Gastroesophageal sphincter (tissue), 4 donors: Measurements from ENCODE around the gene PIK3IP1. TPM values are rescaled to one million over a fixed set of nuclear protein-coding genes. Genes with fewer than 3 reads are reported as not detected.
A peak's percentile ranks its signal among the peaks of the same experiment; 100 is the strongest.

Experiments used
- ATAC-seq: fragments of 150-250 bp; one replicate; pipeline ENCODE4 v1.9.1; 2016; ENCODE audit warnings: mild to moderate bottlenecking, moderate library complexity
- H3K27ac ChIP-seq, 4 donors: fragments of 200-600 bp; sonication (generic) in 3 of 4; 1 replicate in 3 of 4; 2 replicates in 1 of 4; pipeline ENCODE4 v1.5.1; 2016 to 2019
- H3K27me3 ChIP-seq: fragments of 200-600 bp; sonication (generic); one replicate; pipeline ENCODE4 v1.5.1; 2019
- H3K36me3 ChIP-seq, 2 donors: fragments of 200-600 bp; sonication (generic); one replicate each; pipeline ENCODE4 v1.5.1; 2019; ENCODE audit warnings: control low read depth in 1 of 2
- H3K4me1 ChIP-seq, 3 donors: fragments of 200-600 bp; sonication (generic); 1 replicate in 2 of 3; 2 replicates in 1 of 3; pipeline ENCODE4 v1.5.1; 2016 to 2019; ENCODE audit warnings: control low read depth in 2 of 3
- H3K4me3 ChIP-seq, 2 donors: fragments of 200-600 bp; sonication (generic); one replicate each; pipeline ENCODE4 v1.5.1; 2019; ENCODE audit warnings: mild to moderate bottlenecking in 1 of 2, moderate library complexity in 1 of 2
- H3K9me3 ChIP-seq, 3 donors: fragments of 200-600 bp; sonication (generic); one replicate each; pipeline ENCODE4 v1.5.1; 2017 to 2019; ENCODE audit warnings: control low read depth in 2 of 3
- EP300 ChIP-seq: sonication (generic); formaldehyde crosslinking; IDR thresholded peaks from one replicate; pipeline ENCODE4 v1.6.1; 2017; ENCODE audit warnings: antibody characterized with exemption, mild to moderate bottlenecking
- POLR2A ChIP-seq, 2 donors: fragments of 450-650 bp; IDR thresholded peaks; one replicate each; pipeline ENCODE4 v1.6.1; 2017; ENCODE audit warnings: antibody characterized with exemption in 2 of 2, mild to moderate bottlenecking in 2 of 2, moderate library complexity in 1 of 2
- POLR2AphosphoS5 ChIP-seq: sonication (generic); formaldehyde crosslinking; IDR thresholded peaks from one replicate; pipeline ENCODE4 v1.6.1; 2017; ENCODE audit warnings: antibody characterized with exemption
- WGBS, 2 donors: methylation state at CpG; one replicate each; pipeline ENCODE4 v1.1.5; 2018; ENCODE audit warnings: low coverage in 1 of 2; 5-methylcytosine and 5-hydroxymethylcytosine counted together
- total RNA-seq, 4 donors: library from RNA; depleted of rRNA; stranded (reverse); fragments of >200 nt; gene quantifications; one replicate each; pipeline ENCODE4 v1.1.0, GENCODE V29; 2016
- TF ChIP-seq, protein P1 (sequence below), 4 experiments: fragments of 200-600 bp in 2 of 4; fragments of 450-650 bp in 2 of 4; sonication (generic) in 1 of 4; IDR thresholded peaks; one replicate each; pipeline ENCODE4 v1.5.1; 2017 to 2019; ENCODE audit warnings: antibody characterized with exemption in 4 of 4, mild to moderate bottlenecking in 2 of 4, moderate library complexity in 2 of 4

The PIK3IP1 gene
- total RNA-seq, 4 donors from 2014 or later = 28.8 to 53.7 (median 37.8) TPM

GRCh38 chr22:31332010-31332409 lies 39.7 kb upstream of the PIK3IP1 start:
- 91 to 94% methylated on average over 4 to 5 of the region's 8 CpGs for whole genome bisulfite sequencing, 2 donors
- H3K36me3 ChIP-seq = peaks cover 0 to 94% of the 10 kb centered on the region in 2 donors

GRCh38 chr22:31329453-31330215 lies 37.3 kb upstream of the PIK3IP1 start:
- no peak overlapping the region for H3K4me3 ChIP-seq
- WGBS, 2 donors = 76 to 92% methylated on average over 3 to 8 of the region's 9 CpGs
- H3K9me3 ChIP-seq = no peaks in the 10 kb centered on the region
- peaks cover 0 to 9% (median 0%) of the 10 kb centered on the region in 3 donors for H3K4me1 ChIP-seq
- H3K36me3 ChIP-seq = peaks cover 0 to 100% of the 10 kb centered on the region in 2 donors
- H3K27ac ChIP-seq = no peak overlapping the region
- no peak for ATAC-seq
- H3K27me3 ChIP-seq = no peaks in the 10 kb centered on the region
- no peak for TF ChIP-seq EP300
- TF ChIP-seq POLR2AphosphoS5 = no peak
- no peak for TF ChIP-seq POLR2A (IDR thresholded peaks at IDR 0.05)

More at GRCh38 chr22:31332010-31332409, 39.7 kb upstream of the PIK3IP1 start:
- Histone ChIP-seq H3K9me3 (no peaks in the 10 kb centered on the region), H3K4me1 (peaks cover 0 to 9% (median 0%) of the 10 kb centered on the region in 3 donors), H3K27ac (no peak overlapping the region), H3K4me3 (no peak overlapping the region), H3K27me3 (no peaks in the 10 kb centered on the region)
- ATAC-seq = no peak
- no peak for TF ChIP-seq POLR2A (IDR thresholded peaks at IDR 0.05)
- TF ChIP-seq EP300 = no peak
- TF ChIP-seq, protein P1, sequence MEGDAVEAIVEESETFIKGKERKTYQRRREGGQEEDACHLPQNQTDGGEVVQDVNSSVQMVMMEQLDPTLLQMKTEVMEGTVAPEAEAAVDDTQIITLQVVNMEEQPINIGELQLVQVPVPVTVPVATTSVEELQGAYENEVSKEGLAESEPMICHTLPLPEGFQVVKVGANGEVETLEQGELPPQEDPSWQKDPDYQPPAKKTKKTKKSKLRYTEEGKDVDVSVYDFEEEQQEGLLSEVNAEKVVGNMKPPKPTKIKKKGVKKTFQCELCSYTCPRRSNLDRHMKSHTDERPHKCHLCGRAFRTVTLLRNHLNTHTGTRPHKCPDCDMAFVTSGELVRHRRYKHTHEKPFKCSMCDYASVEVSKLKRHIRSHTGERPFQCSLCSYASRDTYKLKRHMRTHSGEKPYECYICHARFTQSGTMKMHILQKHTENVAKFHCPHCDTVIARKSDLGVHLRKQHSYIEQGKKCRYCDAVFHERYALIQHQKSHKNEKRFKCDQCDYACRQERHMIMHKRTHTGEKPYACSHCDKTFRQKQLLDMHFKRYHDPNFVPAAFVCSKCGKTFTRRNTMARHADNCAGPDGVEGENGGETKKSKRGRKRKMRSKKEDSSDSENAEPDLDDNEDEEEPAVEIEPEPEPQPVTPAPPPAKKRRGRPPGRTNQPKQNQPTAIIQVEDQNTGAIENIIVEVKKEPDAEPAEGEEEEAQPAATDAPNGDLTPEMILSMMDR (IDR thresholded peaks at IDR 0.05) = no peak
- no peak for TF ChIP-seq POLR2AphosphoS5

GRCh38 chr22:31329029-31329428 lies 36.7 kb upstream of the PIK3IP1 start:
- ATAC-seq = no peak
- Histone ChIP-seq H3K9me3 (no peaks in the 10 kb centered on the region), H3K36me3 (peaks cover 0 to 100% of the 10 kb centered on the region in 2 donors), H3K27me3 (no peaks in the 10 kb centered on the region), H3K27ac (no peak overlapping the region), H3K4me3 (no peak overlapping the region), H3K4me1 (peaks cover 0 to 3% (median 0%) of the 10 kb centered on the region in 3 donors)
- TF ChIP-seq EP300 (no peak), POLR2AphosphoS5 (no peak), POLR2A (IDR thresholded peaks at IDR 0.05) (no peak)
- TF ChIP-seq, protein P1 (IDR thresholded peaks at IDR 0.05) = no peak
- WGBS, 2 donors = 76 to 89% methylated on average over 2 of the region's 4 CpGs

DNA sequence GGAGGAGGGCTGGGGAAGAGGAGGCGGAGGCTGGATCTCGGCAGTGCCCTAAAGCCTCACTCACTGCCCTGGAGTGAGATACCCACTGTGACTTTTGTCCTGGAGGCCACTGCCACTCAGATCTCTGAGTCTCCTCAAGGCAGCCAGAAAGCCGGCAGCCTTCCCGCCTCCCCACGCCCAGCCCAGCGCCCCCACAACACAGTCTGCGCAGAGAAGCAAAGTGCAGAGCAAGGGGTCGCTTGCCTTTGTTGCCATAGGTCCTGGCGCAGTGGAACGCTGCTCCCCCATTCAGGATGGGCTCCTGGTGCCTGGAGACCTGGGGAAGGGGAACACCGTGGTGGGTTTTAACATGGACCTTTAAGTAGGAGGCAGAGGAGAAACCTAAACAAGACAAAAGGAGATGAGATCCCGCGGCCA lies 36.3 kb upstream of the PIK3IP1 start:
- no peaks in the 10 kb centered on the region for H3K9me3 ChIP-seq
- no peak overlapping the region for H3K4me3 ChIP-seq
- 81 to 89% methylated on average over 3 to 5 of the region's 13 CpGs for WGBS, 2 donors
- no peak overlapping the region for H3K27ac ChIP-seq
- TF ChIP-seq, protein P1 (IDR thresholded peaks at IDR 0.05) = no peak
- TF ChIP-seq POLR2A (IDR thresholded peaks at IDR 0.05) = no peak
- TF ChIP-seq POLR2AphosphoS5 = no peak
- TF ChIP-seq EP300 = no peak
- H3K4me1 ChIP-seq = no peaks in the 10 kb centered on the region
- ATAC-seq = no peak
- peaks cover 0 to 97% of the 10 kb centered on the region in 2 donors for H3K36me3 ChIP-seq
- H3K27me3 ChIP-seq = no peaks in the 10 kb centered on the region

DNA sequence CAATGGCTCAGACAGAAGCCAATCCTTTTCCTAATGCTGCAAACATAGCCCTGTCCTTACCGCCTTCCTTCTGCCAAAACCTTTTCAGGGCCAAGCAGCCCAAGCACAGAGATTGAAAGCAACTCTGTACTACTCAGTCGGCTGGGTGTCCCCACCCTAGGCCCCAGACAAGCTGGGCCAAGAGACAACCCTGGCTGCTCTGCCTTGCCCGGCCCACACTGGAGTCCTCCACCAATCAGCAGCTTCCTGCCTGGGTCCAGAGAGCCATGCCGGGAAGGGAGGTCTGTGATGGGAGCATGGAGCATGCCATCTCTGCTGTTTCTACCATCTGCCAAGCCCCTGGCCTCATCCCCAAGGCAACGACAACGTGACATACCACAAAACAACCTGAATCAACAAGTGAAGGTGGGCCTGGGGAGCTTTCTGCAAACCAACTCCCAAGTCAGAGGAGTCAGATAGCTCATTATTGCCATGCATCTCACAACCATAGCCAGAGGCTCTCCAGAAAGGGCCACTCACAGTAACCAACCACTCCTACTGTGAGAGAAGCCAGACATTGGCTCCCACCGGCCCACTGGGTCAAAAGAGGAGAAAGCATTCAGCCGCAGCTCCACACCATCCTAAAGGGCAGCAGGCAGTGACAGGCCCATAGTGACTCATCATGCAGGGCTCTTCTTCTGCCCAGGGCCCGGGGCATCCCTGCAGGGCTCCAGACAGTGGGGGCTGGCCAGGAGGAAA lies 35.7 kb upstream of the PIK3IP1 start:
- Histone ChIP-seq H3K27me3 (no peaks in the 10 kb centered on the region), H3K4me3 (no peak overlapping the region), H3K27ac (no peak overlapping the region), H3K4me1 (peaks cover 0 to under 1% (median 0%) of the 10 kb centered on the region in 3 donors), H3K36me3 (peaks cover 0 to 91% of the 10 kb centered on the region in 2 donors), H3K9me3 (no peaks in the 10 kb centered on the region)
- ATAC-seq = peak; percentile 67
- WGBS, 2 donors = 100% methylated on average over 1 of the region's 9 CpGs; no CpG with 5 or more reads in 1 of the 2 donors
- TF ChIP-seq POLR2AphosphoS5 (no peak), POLR2A (IDR thresholded peaks at IDR 0.05) (no peak), EP300 (no peak)
- TF ChIP-seq, protein P1 (IDR thresholded peaks at IDR 0.05) = no peak
